ENCODE data around the gene HPS4. TPM values are rescaled to one million over a fixed set of nuclear protein-coding genes. Genes with fewer than 3 reads are reported as not detected.

HPS4 gene
- total and polyA plus RNA-seq, 2 of the 8 experiments (the other 6 are each of a cell fraction or from before 2014, with no cell fraction given): 28.0 to 35.2 TPM

- Histone ChIP-seq H3K4me1 (replicated peaks in 1 of 4; ENCODE audit: control insufficient read depth in 3 of 4, insufficient read depth in 4 of 4, low read length in 3 of 4) (no peaks in the 10 kb centered on the region), H3K27me3 (replicated peaks in 1 of 4; ENCODE audit: control insufficient read depth in 3 of 4, extremely low read depth in 1 of 4, insufficient read depth in 3 of 4, low read length in 3 of 4) (no peaks in the 10 kb centered on the region), H3K56ac (replicated peaks; ENCODE audit: insufficient read length, low read depth, low read length) (no peak overlapping the region), H3K79me1 (ENCODE audit: low read depth, low read length) (no peaks in the 10 kb centered on the region), H3K18ac (ENCODE audit: extremely low read depth, low read length) (no peak overlapping the region), H3K14ac (ENCODE audit: insufficient read length) (no peak overlapping the region), H3K9me3 (ENCODE audit: insufficient read depth in 2 of 2, low read depth in 1 of 2, low read length in 1 of 2) (no peaks in the 10 kb centered on the region), H3K4me3 (ENCODE audit: extremely low read depth in 1 of 4, insufficient read depth in 2 of 4, low read depth in 3 of 4, low read length in 4 of 4) (no peak overlapping the region), H2BK20ac (ENCODE audit: low read length) (no peak overlapping the region), H4K5ac (ENCODE audit: insufficient read length, low read depth, low read length) (no peak overlapping the region), H3K23ac (ENCODE audit: insufficient read length) (no peak overlapping the region), H3K36me3 (ENCODE audit: control insufficient read depth in 2 of 4, insufficient read depth in 4 of 4, low read length in 3 of 4) (peaks cover 0 to 11% (median 0%) of the 10 kb centered on the region in 4 experiments; a peak in 2 of 8 replicates), H2AK5ac (ENCODE audit: low read depth, low read length) (no peak overlapping the region), H3K9ac (replicated peaks in 1 of 4; ENCODE audit: extremely low read depth in 1 of 4, low read depth in 3 of 4, low read length in 3 of 4) (no peak overlapping the region), H2AFZ (ENCODE audit: low read length) (no peak overlapping the region), H2BK120ac (replicated peaks; ENCODE audit: low read depth, low read length) (no peak overlapping the region), H2BK12ac (ENCODE audit: low read depth, low read length) (no peak overlapping the region), H4K8ac (ENCODE audit: extremely low read depth, insufficient read depth, low read length) (no peak overlapping the region), H4K91ac (replicated peaks; ENCODE audit: insufficient read length, low read length) (no peak overlapping the region), H3K23me2 (ENCODE audit: low read depth, low read length) (no peaks in the 10 kb centered on the region), H3K4me2 (ENCODE audit: insufficient read depth in 1 of 2, low read depth in 2 of 2, low read length in 2 of 2) (no peak overlapping the region), H3K27ac (ENCODE audit: low read depth, low read length) (no peak overlapping the region), H2BK5ac (ENCODE audit: low read depth, low read length) (no peak overlapping the region; the same call in 1 of the 2 replicates), H3K79me2 (ENCODE audit: control insufficient read depth in 1 of 2, insufficient read depth in 2 of 2, low read length in 2 of 2) (no peaks in the 10 kb centered on the region), H3K4ac (replicated peaks; ENCODE audit: insufficient read length, low read depth, low read length) (no peak overlapping the region), H4K20me1 (replicated peaks in 1 of 2; ENCODE audit: control insufficient read depth in 1 of 2, insufficient read depth in 2 of 2, low read length in 2 of 2) (peaks cover 0 to 3% of the 10 kb centered on the region in 2 experiments), H2BK15ac (ENCODE audit: low read length) (no peak overlapping the region)
- ChIA-PET POLR2A (ENCODE audit: partially characterized antibody) (interaction anchor here (1.3 to 2.5 kb wide), 4 partner anchors 10 to 82 kb away, joined by 4 to 7 read pairs (median 4); partner anchors contain the start of genes HPS4 and SRRD), CTCF (ENCODE audit: partially characterized antibody) (interaction anchor here (0.7 to 4.1 kb wide), 11 partner anchors 8 to 69 kb away, joined by 3 to 13 read pairs (median 4); no protein-coding TSS in a partner anchor)
- 90% methylated on average over 17 of the region's 17 CpGs; no CpG with 5 or more reads in 1 of the 2 experiments for WGBS, 2 experiments (ENCODE audit: extremely low coverage in 1 of 2, insufficient coverage in 1 of 2, insufficient read length in 1 of 2, insufficient replicate concordance in 2 of 2, low coverage in 1 of 2, low lambda C conversion rate in 2 of 2, missing lambda C conversion rate in 1 of 2)
- FAIRE-seq (no peak), DNase-seq (ENCODE audit: low read depth in 1 of 2, low spot score in 2 of 2) (no peak)
- TF ChIP-seq SRF (IDR thresholded peaks at IDR 0.05; ENCODE audit: low read depth, low read length): no peak
- TF ChIP-seq MAX (IDR thresholded peaks at IDR 0.05): no peak
- no peak for TF ChIP-seq POLR2A (IDR thresholded peaks at IDR 0.05; ENCODE audit: control extremely low read depth in 1 of 2, low read depth in 2 of 2, low read length in 2 of 2)
- no peak for TF ChIP-seq BCL11A (IDR thresholded peaks at IDR 0.05; ENCODE audit: low read depth in 2 of 2, low read length in 2 of 2)
- TF ChIP-seq, protein P1, sequence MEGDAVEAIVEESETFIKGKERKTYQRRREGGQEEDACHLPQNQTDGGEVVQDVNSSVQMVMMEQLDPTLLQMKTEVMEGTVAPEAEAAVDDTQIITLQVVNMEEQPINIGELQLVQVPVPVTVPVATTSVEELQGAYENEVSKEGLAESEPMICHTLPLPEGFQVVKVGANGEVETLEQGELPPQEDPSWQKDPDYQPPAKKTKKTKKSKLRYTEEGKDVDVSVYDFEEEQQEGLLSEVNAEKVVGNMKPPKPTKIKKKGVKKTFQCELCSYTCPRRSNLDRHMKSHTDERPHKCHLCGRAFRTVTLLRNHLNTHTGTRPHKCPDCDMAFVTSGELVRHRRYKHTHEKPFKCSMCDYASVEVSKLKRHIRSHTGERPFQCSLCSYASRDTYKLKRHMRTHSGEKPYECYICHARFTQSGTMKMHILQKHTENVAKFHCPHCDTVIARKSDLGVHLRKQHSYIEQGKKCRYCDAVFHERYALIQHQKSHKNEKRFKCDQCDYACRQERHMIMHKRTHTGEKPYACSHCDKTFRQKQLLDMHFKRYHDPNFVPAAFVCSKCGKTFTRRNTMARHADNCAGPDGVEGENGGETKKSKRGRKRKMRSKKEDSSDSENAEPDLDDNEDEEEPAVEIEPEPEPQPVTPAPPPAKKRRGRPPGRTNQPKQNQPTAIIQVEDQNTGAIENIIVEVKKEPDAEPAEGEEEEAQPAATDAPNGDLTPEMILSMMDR (IDR thresholded peaks at IDR 0.05; ENCODE audit: control extremely low read depth in 1 of 3, insufficient read depth in 1 of 3, low read depth in 1 of 3, low read length in 3 of 3): no peak
- TF ChIP-seq JUN (IDR thresholded peaks at IDR 0.05; ENCODE audit: low read depth, low read length): no peak
- no peak for TF ChIP-seq TEAD4 (IDR thresholded peaks at IDR 0.05; ENCODE audit: low read depth, low read length)
- no peak for TF ChIP-seq BACH1 (IDR thresholded peaks at IDR 0.05; ENCODE audit: low read length)
- no peak for TF ChIP-seq GTF2F1 (IDR thresholded peaks at IDR 0.05; ENCODE audit: borderline replicate concordance, low read depth, low read length)
- no peak for TF ChIP-seq RNF2 (IDR thresholded peaks at IDR 0.05; ENCODE audit: borderline replicate concordance, low read depth, low read length, missing control alignments, poor library complexity, severe bottlenecking)
Observed at GRCh38 chr22:26446808-26447515, 36.6 kb downstream of the HPS4 start.

All from H1 (cell line).